ENCODE data around the gene TRIM2. TPM values are rescaled to one million over a fixed set of nuclear protein-coding genes. Genes with fewer than 3 reads are reported as not detected.

Gene TRIM2
- total RNA-seq, 1 experiment from 2014 or later, result 41.4 TPM

GRCh38 chr4:153349206-153349805 lies 145.1 kb downstream of the TRIM2 start:
- Histone ChIP-seq H4K20me1 (ENCODE audit: insufficient read depth) (peaks cover 3% of the 10 kb centered on the region; the same call in 1 of the 2 replicates), H3K9me3 (ENCODE audit: control insufficient read depth in 1 of 2, insufficient read depth in 1 of 2, low read depth in 1 of 2, low read length in 2 of 2) (no peaks in the 10 kb centered on the region), H3K9me2 (ENCODE audit: insufficient read depth) (no peaks in the 10 kb centered on the region), H3K27ac (ENCODE audit: low read depth, low read length) (no peak overlapping the region), H3K79me2 (ENCODE audit: insufficient read depth, low read length) (peaks cover 92% of the 10 kb centered on the region), H2AFZ (ENCODE audit: low read depth, low read length, poor library complexity, severe bottlenecking) (no peak overlapping the region), H3K4me3 (replicated peaks in 1 of 2; ENCODE audit: low read depth in 1 of 2, low read length in 2 of 2) (no peak overlapping the region), H3K36me3 (ENCODE audit: control insufficient read depth in 1 of 2, insufficient read depth in 2 of 2, low read length in 2 of 2) (peaks cover 0 to 21% of the 10 kb centered on the region in 2 experiments; a peak in 2 of 4 replicates), H3K4me1 (ENCODE audit: control insufficient read depth in 1 of 2, insufficient read depth in 2 of 2, low read length in 2 of 2) (peaks cover 4 to 20% of the 10 kb centered on the region in 2 experiments), H3K27me3 (ENCODE audit: insufficient read depth, low read length) (no peaks in the 10 kb centered on the region), H3K9ac (ENCODE audit: low read length) (no peak overlapping the region), H3K4me2 (ENCODE audit: low read length) (no peak overlapping the region)
- TF ChIP-seq, protein P1, sequence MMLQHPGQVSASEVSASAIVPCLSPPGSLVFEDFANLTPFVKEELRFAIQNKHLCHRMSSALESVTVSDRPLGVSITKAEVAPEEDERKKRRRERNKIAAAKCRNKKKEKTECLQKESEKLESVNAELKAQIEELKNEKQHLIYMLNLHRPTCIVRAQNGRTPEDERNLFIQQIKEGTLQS (IDR thresholded peaks at IDR 0.05), result no peak
- TF ChIP-seq SRF (IDR thresholded peaks at IDR 0.05; ENCODE audit: low read depth), result no peak
- TF ChIP-seq, protein P2, sequence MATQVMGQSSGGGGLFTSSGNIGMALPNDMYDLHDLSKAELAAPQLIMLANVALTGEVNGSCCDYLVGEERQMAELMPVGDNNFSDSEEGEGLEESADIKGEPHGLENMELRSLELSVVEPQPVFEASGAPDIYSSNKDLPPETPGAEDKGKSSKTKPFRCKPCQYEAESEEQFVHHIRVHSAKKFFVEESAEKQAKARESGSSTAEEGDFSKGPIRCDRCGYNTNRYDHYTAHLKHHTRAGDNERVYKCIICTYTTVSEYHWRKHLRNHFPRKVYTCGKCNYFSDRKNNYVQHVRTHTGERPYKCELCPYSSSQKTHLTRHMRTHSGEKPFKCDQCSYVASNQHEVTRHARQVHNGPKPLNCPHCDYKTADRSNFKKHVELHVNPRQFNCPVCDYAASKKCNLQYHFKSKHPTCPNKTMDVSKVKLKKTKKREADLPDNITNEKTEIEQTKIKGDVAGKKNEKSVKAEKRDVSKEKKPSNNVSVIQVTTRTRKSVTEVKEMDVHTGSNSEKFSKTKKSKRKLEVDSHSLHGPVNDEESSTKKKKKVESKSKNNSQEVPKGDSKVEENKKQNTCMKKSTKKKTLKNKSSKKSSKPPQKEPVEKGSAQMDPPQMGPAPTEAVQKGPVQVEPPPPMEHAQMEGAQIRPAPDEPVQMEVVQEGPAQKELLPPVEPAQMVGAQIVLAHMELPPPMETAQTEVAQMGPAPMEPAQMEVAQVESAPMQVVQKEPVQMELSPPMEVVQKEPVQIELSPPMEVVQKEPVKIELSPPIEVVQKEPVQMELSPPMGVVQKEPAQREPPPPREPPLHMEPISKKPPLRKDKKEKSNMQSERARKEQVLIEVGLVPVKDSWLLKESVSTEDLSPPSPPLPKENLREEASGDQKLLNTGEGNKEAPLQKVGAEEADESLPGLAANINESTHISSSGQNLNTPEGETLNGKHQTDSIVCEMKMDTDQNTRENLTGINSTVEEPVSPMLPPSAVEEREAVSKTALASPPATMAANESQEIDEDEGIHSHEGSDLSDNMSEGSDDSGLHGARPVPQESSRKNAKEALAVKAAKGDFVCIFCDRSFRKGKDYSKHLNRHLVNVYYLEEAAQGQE (IDR thresholded peaks at IDR 0.05; ENCODE audit: low read depth), result no peak
- TF ChIP-seq JUND (IDR thresholded peaks at IDR 0.05), result no peak
- TF ChIP-seq TCF7L2 (IDR thresholded peaks at IDR 0.05; ENCODE audit: borderline replicate concordance, extremely low read depth, insufficient read depth, insufficient read length), result no peak
- no peak for TF ChIP-seq ZNF274 (IDR thresholded peaks at IDR 0.05; ENCODE audit: low read depth, low read length)
- TF ChIP-seq EZH2phosphoT487 (IDR thresholded peaks at IDR 0.05; ENCODE audit: borderline replicate concordance), result no peak
- TF ChIP-seq MAX (IDR thresholded peaks at IDR 0.05), result no peak
- no peak for TF ChIP-seq YY1 (IDR thresholded peaks at IDR 0.05; ENCODE audit: extremely low read depth, insufficient replicate concordance, low read depth, low read length)
- TF ChIP-seq, protein P3, sequence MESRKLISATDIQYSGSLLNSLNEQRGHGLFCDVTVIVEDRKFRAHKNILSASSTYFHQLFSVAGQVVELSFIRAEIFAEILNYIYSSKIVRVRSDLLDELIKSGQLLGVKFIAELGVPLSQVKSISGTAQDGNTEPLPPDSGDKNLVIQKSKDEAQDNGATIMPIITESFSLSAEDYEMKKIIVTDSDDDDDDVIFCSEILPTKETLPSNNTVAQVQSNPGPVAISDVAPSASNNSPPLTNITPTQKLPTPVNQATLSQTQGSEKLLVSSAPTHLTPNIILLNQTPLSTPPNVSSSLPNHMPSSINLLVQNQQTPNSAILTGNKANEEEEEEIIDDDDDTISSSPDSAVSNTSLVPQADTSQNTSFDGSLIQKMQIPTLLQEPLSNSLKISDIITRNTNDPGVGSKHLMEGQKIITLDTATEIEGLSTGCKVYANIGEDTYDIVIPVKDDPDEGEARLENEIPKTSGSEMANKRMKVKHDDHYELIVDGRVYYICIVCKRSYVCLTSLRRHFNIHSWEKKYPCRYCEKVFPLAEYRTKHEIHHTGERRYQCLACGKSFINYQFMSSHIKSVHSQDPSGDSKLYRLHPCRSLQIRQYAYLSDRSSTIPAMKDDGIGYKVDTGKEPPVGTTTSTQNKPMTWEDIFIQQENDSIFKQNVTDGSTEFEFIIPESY (IDR thresholded peaks at IDR 0.05; ENCODE audit: extremely low read depth, insufficient replicate concordance, low read length), result no peak
- TF ChIP-seq CBX3 (IDR thresholded peaks at IDR 0.05; ENCODE audit: low read depth), result no peak
- no peak for TF ChIP-seq ELF1 (IDR thresholded peaks at IDR 0.05; ENCODE audit: borderline replicate concordance, low read depth)
- TF ChIP-seq RAD21 (IDR thresholded peaks at IDR 0.05; ENCODE audit: low read depth), result no peak
- no peak for TF ChIP-seq POLR2A (IDR thresholded peaks at IDR 0.05; ENCODE audit: borderline replicate concordance, extremely low read depth, insufficient read depth, insufficient read length)
- TF ChIP-seq SIN3A (IDR thresholded peaks at IDR 0.05; ENCODE audit: low read depth), result no peak
- TF ChIP-seq EGR1 (IDR thresholded peaks at IDR 0.05; ENCODE audit: low read depth), result no peak
- no peak for TF ChIP-seq SP1 (IDR thresholded peaks at IDR 0.05; ENCODE audit: low read depth)
- no peak for TF ChIP-seq ZFX (IDR thresholded peaks at IDR 0.05)
- TF ChIP-seq EZH2 (IDR thresholded peaks at IDR 0.05), result no peak
- ChIA-PET RAD21 (ENCODE audit: low non-redundant PET in 1 of 2, low total read pairs in 2 of 2, uncharacterized antibody in 2 of 2, unreplicated experiment in 2 of 2) (interaction anchor here in 1 of 2 experiments (0.7 kb wide), 1 partner anchor 259 kb away, joined by 3 read pairs; no protein-coding TSS in a partner anchor), POLR2A (no interaction called here), CTCF (no interaction called here)
- no TSS peak for BruUV-seq (replicated peaks)
- no peak for DNase-seq (ENCODE audit: low read depth, low spot score)
- intact Hi-C loops (cut with micrococcal nuclease), result loop anchor here (5.0 to 10.0 kb wide), 2 partner anchors 83 to 405 kb away; no protein-coding TSS in a partner anchor
- no peak for ATAC-seq

All from HCT116 (cell line).